HEK293 (cell line): ENCODE data around the gene RGS7BP.

ENCODE experiments used
- CTCF ChIP-seq: fragments of 450-650 bp; formaldehyde crosslinking; IDR thresholded peaks from 2 replicates; pipeline ENCODE4 v1.5.1; 2016; ENCODE audit warnings: missing biosample characterization, missing genetic modification characterization
- OSR2 ChIP-seq: fragments of 450-650 bp; formaldehyde crosslinking; IDR thresholded peaks from 2 replicates; pipeline ENCODE4 v1.5.1; 2016; ENCODE audit warnings: missing biosample characterization, missing genetic modification characterization
- RBAK ChIP-seq: fragments of 450-650 bp; formaldehyde crosslinking; IDR thresholded peaks from 2 replicates; pipeline ENCODE4 v1.5.1; 2016; ENCODE audit warnings: missing biosample characterization, missing genetic modification characterization
- SETDB1 ChIP-seq: IDR thresholded peaks from one replicate; pipeline ENCODE4 v1.6.1; 2017; ENCODE audit warnings: mild to moderate bottlenecking, low read length, moderate library complexity, mixed read lengths; ENCODE audit not compliant: insufficient read length
- SP3 ChIP-seq: fragments of 450-650 bp; formaldehyde crosslinking; IDR thresholded peaks from 2 replicates; pipeline ENCODE4 v1.5.1; 2016; ENCODE audit warnings: missing biosample characterization, missing genetic modification characterization
- WT1 ChIP-seq: fragments of 450-650 bp; formaldehyde crosslinking; IDR thresholded peaks from 2 replicates; pipeline ENCODE4 v1.5.1; 2016; ENCODE audit warnings: missing biosample characterization, missing genetic modification characterization
- YY1 ChIP-seq: fragments of 450-650 bp; formaldehyde crosslinking; IDR thresholded peaks from 2 replicates; pipeline ENCODE4 v1.5.1; 2018; ENCODE audit warnings: missing biosample characterization, missing genetic modification characterization
- ZBTB1 ChIP-seq: fragments of 450-650 bp; formaldehyde crosslinking; IDR thresholded peaks from 2 replicates; pipeline ENCODE4 v1.5.1; 2016; ENCODE audit warnings: missing biosample characterization, missing genetic modification characterization
- ZBTB7A ChIP-seq: fragments of 450-650 bp; formaldehyde crosslinking; IDR thresholded peaks from 2 replicates; pipeline ENCODE4 v1.5.1; 2016; ENCODE audit warnings: low read depth, missing biosample characterization, missing genetic modification characterization
- ZNF155 ChIP-seq: fragments of 450-650 bp; formaldehyde crosslinking; IDR thresholded peaks from 2 replicates; pipeline ENCODE4 v1.5.1; 2016; ENCODE audit warnings: missing biosample characterization, missing genetic modification characterization
- ZNF211 ChIP-seq: fragments of 450-650 bp; formaldehyde crosslinking; IDR thresholded peaks from 2 replicates; pipeline ENCODE4 v1.5.1; 2016; ENCODE audit warnings: low read depth, missing biosample characterization, missing genetic modification characterization
- ZNF23 ChIP-seq: fragments of 450-650 bp; formaldehyde crosslinking; IDR thresholded peaks from 2 replicates; pipeline ENCODE4 v1.5.1; 2016; ENCODE audit warnings: missing biosample characterization, missing genetic modification characterization, borderline replicate concordance
- ZNF350 ChIP-seq: fragments of 450-650 bp; formaldehyde crosslinking; IDR thresholded peaks from 2 replicates; pipeline ENCODE4 v1.5.0; 2017; ENCODE audit warnings: missing biosample characterization, mild to moderate bottlenecking, missing genetic modification characterization
- ZNF354C ChIP-seq: fragments of 450-650 bp; formaldehyde crosslinking; IDR thresholded peaks from 2 replicates; pipeline ENCODE4 v1.5.1; 2016; ENCODE audit warnings: missing biosample characterization, missing genetic modification characterization, low read depth, borderline replicate concordance
- ZNF398 ChIP-seq: fragments of 450-650 bp; formaldehyde crosslinking; IDR thresholded peaks from 2 replicates; pipeline ENCODE4 v1.5.1; 2017; ENCODE audit warnings: missing biosample characterization, missing genetic modification characterization
- ZNF404 ChIP-seq: fragments of 450-650 bp; formaldehyde crosslinking; IDR thresholded peaks from 2 replicates; pipeline ENCODE4 v1.5.1; 2017; ENCODE audit warnings: missing biosample characterization, missing genetic modification characterization
- ZNF416 ChIP-seq: fragments of 450-650 bp; formaldehyde crosslinking; IDR thresholded peaks from 2 replicates; pipeline ENCODE4 v1.5.1; 2016; ENCODE audit warnings: missing biosample characterization, missing genetic modification characterization
- ZNF544 ChIP-seq: fragments of 450-650 bp; formaldehyde crosslinking; IDR thresholded peaks from 2 replicates; pipeline ENCODE4 v1.5.0; 2017; ENCODE audit warnings: missing biosample characterization, missing genetic modification characterization
- ZNF623 ChIP-seq: fragments of 450-650 bp; formaldehyde crosslinking; IDR thresholded peaks from 2 replicates; pipeline ENCODE4 v1.5.1; 2016; ENCODE audit warnings: missing biosample characterization, missing genetic modification characterization
- ZNF660 ChIP-seq: fragments of 450-650 bp; IDR thresholded peaks from 2 replicates; pipeline ENCODE4 v1.5.1; 2018; ENCODE audit warnings: missing biosample characterization, mild to moderate bottlenecking, missing genetic modification characterization
- ZNF670 ChIP-seq: fragments of 450-650 bp; formaldehyde crosslinking; IDR thresholded peaks from 2 replicates; pipeline ENCODE4 v1.5.1; 2016; ENCODE audit warnings: missing biosample characterization, missing genetic modification characterization, low read depth
- ZNF76 ChIP-seq: fragments of 450-650 bp; formaldehyde crosslinking; IDR thresholded peaks from 2 replicates; pipeline ENCODE4; 2016; ENCODE audit warnings: low read depth, missing biosample characterization, missing genetic modification characterization, borderline replicate concordance
- ZSCAN16 ChIP-seq: fragments of 450-650 bp; formaldehyde crosslinking; IDR thresholded peaks from 2 replicates; pipeline ENCODE4 v1.5.1; 2016; ENCODE audit warnings: missing biosample characterization, missing genetic modification characterization
- ZSCAN23 ChIP-seq: fragments of 450-650 bp; formaldehyde crosslinking; IDR thresholded peaks from 2 replicates; pipeline ENCODE4 v1.5.1; 2016; ENCODE audit warnings: missing biosample characterization, missing genetic modification characterization
- TF ChIP-seq, protein P1 (sequence below): fragments of 450-650 bp; formaldehyde crosslinking; IDR thresholded peaks from 2 replicates; pipeline ENCODE4 v1.5.1; 2016; ENCODE audit warnings: missing biosample characterization, missing genetic modification characterization
- TF ChIP-seq, protein P2 (sequence below): sonication (generic); formaldehyde crosslinking; IDR thresholded peaks from 2 replicates; pipeline ENCODE4 v1.8.1; 2022; ENCODE audit warnings: mild to moderate bottlenecking, moderate library complexity, missing genetic modification reagents
- TF ChIP-seq, protein P3 (sequence below): fragments of 450-650 bp; formaldehyde crosslinking; conservative IDR thresholded peaks from 2 replicates; pipeline ENCODE4 v1.5.1; 2016; ENCODE audit warnings: low read depth, missing biosample characterization, missing genetic modification characterization
- TF ChIP-seq, protein P4 (sequence below): fragments of 450-650 bp; formaldehyde crosslinking; IDR thresholded peaks from 2 replicates; pipeline ENCODE4 v1.5.1; 2016; ENCODE audit warnings: missing biosample characterization, missing genetic modification characterization

RGS7BP gene

DNA sequence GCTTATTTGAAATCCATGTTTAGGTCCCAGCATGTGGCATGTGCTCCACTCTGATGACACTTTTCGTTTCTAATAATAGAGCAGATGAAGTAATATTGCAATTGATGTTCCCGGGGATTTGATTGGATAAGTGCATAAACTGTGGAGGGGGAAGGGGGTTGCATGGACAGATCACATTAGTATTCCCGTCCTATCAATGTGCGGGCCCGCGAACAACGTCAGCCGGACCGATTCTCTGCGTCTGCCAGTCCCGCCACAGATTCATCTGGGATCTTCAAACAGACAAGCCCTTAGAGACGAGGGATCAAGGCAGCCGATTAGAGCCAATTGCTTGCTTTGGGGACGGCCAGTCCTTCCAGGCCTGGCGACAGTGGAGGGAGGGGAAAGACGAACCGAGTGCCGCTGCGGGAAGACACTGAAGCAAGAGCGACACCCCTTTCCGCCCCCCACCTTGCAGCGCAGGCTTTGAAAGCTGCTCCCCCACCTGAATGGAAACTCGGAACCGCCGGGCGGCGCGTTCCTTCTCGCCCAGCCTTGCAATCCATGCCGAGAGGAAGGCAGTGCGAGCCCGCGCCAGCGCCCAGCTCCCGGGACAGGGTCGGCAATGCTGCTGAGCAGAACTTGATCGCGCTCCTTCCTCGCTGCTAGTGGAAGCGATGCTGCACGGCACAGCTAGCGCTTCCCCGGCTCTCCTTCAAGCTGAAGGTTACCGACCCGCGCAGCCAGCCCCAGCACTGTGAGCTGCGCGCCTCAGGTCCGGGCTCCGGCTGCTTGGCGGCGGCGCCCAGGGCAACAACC lies at the start of gene RGS7BP (continued):
- TF ChIP-seq ZNF398 (tag by site-specific recombination) (no peak; the same call in none of the 2 replicates), ZNF660 (tag by site-specific recombination) (peak; percentile 43; the same call in 1 of the 2 replicates), ZNF350 (tag by site-specific recombination) (no peak), ZNF623 (tag by site-specific recombination) (no peak), ZNF416 (tag by site-specific recombination) (no peak), SETDB1 (no peak), ZNF354C (tag by site-specific recombination) (no peak), ZBTB7A (tag by site-specific recombination) (no peak), ZNF404 (tag by site-specific recombination) (no peak), YY1 (no peak), ZNF544 (tag by site-specific recombination) (no peak), SP3 (tag by site-specific recombination) (no peak), RBAK (tag by site-specific recombination) (no peak), ZNF211 (tag by site-specific recombination) (no peak), ZNF23 (tag by site-specific recombination) (no peak), ZNF155 (no peak), CTCF (tag by site-specific recombination) (peak; percentile 86), WT1 (tag by site-specific recombination) (no peak), ZBTB1 (tag by site-specific recombination) (no peak), ZSCAN23 (no peak), ZSCAN16 (no peak), OSR2 (tag by site-specific recombination) (no peak), ZNF76 (tag by site-specific recombination) (no peak), ZNF670 (tag by site-specific recombination) (no peak)
- TF ChIP-seq, protein P1, sequence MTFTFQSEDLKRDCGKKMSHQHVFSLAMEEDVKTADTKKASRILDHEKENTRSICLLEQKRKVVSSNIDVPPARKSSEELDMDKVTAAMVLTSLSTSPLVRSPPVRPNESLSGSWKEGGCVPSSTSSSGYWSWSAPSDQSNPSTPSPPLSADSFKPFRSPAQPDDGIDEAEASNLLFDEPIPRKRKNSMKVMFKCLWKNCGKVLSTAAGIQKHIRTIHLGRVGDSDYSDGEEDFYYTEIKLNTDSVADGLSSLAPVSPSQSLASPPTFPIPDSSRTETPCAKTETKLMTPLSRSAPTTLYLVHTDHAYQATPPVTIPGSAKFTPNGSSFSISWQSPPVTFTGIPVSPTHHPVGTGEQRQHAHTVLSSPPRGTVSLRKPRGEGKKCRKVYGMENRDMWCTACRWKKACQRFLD = no peak
- TF ChIP-seq, protein P2, sequence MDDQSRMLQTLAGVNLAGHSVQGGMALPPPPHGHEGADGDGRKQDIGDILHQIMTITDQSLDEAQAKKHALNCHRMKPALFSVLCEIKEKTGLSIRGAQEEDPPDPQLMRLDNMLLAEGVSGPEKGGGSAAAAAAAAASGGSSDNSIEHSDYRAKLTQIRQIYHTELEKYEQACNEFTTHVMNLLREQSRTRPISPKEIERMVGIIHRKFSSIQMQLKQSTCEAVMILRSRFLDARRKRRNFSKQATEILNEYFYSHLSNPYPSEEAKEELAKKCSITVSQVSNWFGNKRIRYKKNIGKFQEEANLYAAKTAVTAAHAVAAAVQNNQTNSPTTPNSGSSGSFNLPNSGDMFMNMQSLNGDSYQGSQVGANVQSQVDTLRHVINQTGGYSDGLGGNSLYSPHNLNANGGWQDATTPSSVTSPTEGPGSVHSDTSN (CRISPR knock-in tag) = peak; percentile 77; the same call in 1 of the 2 replicates
- TF ChIP-seq, protein P3, sequence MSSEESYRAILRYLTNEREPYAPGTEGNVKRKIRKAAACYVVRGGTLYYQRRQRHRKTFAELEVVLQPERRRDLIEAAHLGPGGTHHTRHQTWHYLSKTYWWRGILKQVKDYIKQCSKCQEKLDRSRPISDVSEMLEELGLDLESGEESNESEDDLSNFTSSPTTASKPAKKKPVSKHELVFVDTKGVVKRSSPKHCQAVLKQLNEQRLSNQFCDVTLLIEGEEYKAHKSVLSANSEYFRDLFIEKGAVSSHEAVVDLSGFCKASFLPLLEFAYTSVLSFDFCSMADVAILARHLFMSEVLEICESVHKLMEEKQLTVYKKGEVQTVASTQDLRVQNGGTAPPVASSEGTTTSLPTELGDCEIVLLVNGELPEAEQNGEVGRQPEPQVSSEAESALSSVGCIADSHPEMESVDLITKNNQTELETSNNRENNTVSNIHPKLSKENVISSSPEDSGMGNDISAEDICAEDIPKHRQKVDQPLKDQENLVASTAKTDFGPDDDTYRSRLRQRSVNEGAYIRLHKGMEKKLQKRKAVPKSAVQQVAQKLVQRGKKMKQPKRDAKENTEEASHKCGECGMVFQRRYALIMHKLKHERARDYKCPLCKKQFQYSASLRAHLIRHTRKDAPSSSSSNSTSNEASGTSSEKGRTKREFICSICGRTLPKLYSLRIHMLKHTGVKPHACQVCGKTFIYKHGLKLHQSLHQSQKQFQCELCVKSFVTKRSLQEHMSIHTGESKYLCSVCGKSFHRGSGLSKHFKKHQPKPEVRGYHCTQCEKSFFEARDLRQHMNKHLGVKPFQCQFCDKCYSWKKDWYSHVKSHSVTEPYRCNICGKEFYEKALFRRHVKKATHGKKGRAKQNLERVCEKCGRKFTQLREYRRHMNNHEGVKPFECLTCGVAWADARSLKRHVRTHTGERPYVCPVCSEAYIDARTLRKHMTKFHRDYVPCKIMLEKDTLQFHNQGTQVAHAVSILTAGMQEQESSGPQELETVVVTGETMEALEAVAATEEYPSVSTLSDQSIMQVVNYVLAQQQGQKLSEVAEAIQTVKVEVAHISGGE (tag by site-specific recombination) = peak; percentile 52
- TF ChIP-seq, protein P4, sequence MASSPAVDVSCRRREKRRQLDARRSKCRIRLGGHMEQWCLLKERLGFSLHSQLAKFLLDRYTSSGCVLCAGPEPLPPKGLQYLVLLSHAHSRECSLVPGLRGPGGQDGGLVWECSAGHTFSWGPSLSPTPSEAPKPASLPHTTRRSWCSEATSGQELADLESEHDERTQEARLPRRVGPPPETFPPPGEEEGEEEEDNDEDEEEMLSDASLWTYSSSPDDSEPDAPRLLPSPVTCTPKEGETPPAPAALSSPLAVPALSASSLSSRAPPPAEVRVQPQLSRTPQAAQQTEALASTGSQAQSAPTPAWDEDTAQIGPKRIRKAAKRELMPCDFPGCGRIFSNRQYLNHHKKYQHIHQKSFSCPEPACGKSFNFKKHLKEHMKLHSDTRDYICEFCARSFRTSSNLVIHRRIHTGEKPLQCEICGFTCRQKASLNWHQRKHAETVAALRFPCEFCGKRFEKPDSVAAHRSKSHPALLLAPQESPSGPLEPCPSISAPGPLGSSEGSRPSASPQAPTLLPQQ = 0 out of 2 replicates have a peak, but pooled peaks have one; percentile 15
